Motor neuron (in vitro differentiated cells): Measurements from ENCODE around the gene NIM1K. TPM values are rescaled to one million over a fixed set of nuclear protein-coding genes. Genes with fewer than 3 reads are reported as not detected.

Experiments used
- ATAC-seq, 8 experiments: fragments of 200-7000 bp; cut with Tn5 transposase; replicated peaks in 6 of 8; 2 replicates each; pipeline ENCODE4 v1.8.0; 2021; ENCODE audit warnings: mild to moderate bottlenecking in 8 of 8, moderate library complexity in 8 of 8
- H3K27ac ChIP-seq, 2 donors: fragments of 250-450 bp; sonication (Bioruptor Pico); 2 replicates each; pipeline ENCODE4 v1.9.0; 2021; ENCODE audit warnings: antibody characterized with exemption in 2 of 2, mild to moderate bottlenecking in 2 of 2, moderate library complexity in 1 of 2
- H3K4me1 ChIP-seq, 2 donors: fragments of 250-450 bp; sonication (Bioruptor Pico); replicated peaks in 1 of 2; 2 replicates each; pipeline ENCODE4 v1.6.1; 2021; ENCODE audit warnings: antibody characterized with exemption in 2 of 2, mild to moderate bottlenecking in 2 of 2, moderate library complexity in 1 of 2
- H3K4me3 ChIP-seq, 5 donors: fragments of 250-450 bp; sonication (Bioruptor Pico); 2 replicates each; pipeline ENCODE4 v1.9.0; 2021; ENCODE audit warnings: antibody characterized with exemption in 5 of 5, mild to moderate bottlenecking in 5 of 5, moderate library complexity in 4 of 5
- WGBS, 10 experiments: fragments of 450-650 bp; shearing (Covaris generic); methylation state at CpG; one replicate each; pipeline ENCODE4 v1.0.0; 2022; 5-methylcytosine and 5-hydroxymethylcytosine counted together
- in situ Hi-C, 9 experiments: fragments of 400-800 bp; cut with MboI; loops; one replicate each; pipeline ENCODE4 v1.15.0; 2021; ENCODE audit warnings: low sequenced_read_pairs in 9 of 9, low pct_unique_long_range_greater_than_20kb in 2 of 9; ENCODE audit not compliant: unreplicated experiment in 9 of 9
- total RNA-seq, 8 experiments: library from RNA; unstranded; fragments of 300-600 nt; gene quantifications; 2 replicates each; pipeline versions ENCODE4 v1.2.3 to v1.2.4, GENCODE V29; 2022

The NIM1K gene
- 10 to 100 TPM in 1 of 8 experiments, 1 to 10 TPM in 7; 1.5 to 14.7 (median 5.0) TPM for total RNA-seq

GRCh38 chr5:43191740-43192557 lies at the start of gene NIM1K:
NIM1K (plus strand) TSS chr5:43192225; CDS start chr5:43245776, 53,551 bp downstream.
- peaks cover 6 to 14% of the 10 kb centered on the region in 2 donors for H3K4me1 ChIP-seq
- in situ Hi-C loops = no loop called here
- H3K27ac ChIP-seq = peak within 1 kb of the TSS; percentile 17 to 27
- peak; percentile 63 to 95 (median 90) for ATAC-seq
- 0 to 19% (median 0%) methylated on average over 2 to 6 of the region's 64 CpGs; no CpG with 5 or more reads in 7 of the 10 experiments for WGBS, 10 experiments
- H3K4me3 ChIP-seq = peak within 1 kb of the TSS; percentile 48 to 64 (median 59)

GRCh38 chr5:43145071-43145470 lies 47.0 kb upstream of the NIM1K start:
- Histone ChIP-seq H3K27ac (no peak overlapping the region), H3K4me3 (no peak overlapping the region), H3K4me1 (no peaks in the 10 kb centered on the region)
- 50 to 100% (median 77%) methylated on average over 1 to 3 of the region's 3 CpGs; no CpG with 5 or more reads in 2 of the 10 experiments for WGBS, 10 experiments
- ATAC-seq = no peak
- in situ Hi-C loops = no loop called here

- H3K4me1 ChIP-seq = no peaks in the 10 kb centered on the region
- no peak for ATAC-seq
- H3K4me3 ChIP-seq = no peak overlapping the region
- in situ Hi-C loops = no loop called here
- H3K27ac ChIP-seq = no peak overlapping the region
- 83 to 100% (median 100%) methylated on average over 1 of the region's 1 CpG; no CpG with 5 or more reads in 2 of the 10 experiments for WGBS, 10 experiments
These were observed 45.1 kb upstream of the NIM1K start for GRCh38 chr5:43146958-43147357.

- in situ Hi-C loops = no loop called here
- WGBS, 10 experiments = 0 to 88% (median 75%) methylated on average over 1 of the region's 1 CpG; no CpG with 5 or more reads in 5 of the 10 experiments
- ATAC-seq = peak in 3 of 8 experiments; percentile 79 to 90 (median 87)
These were observed 43.6 kb upstream of the NIM1K start for GRCh38 chr5:43148417-43148816.

GRCh38 chr5:43149231-43149630 lies 42.8 kb upstream of the NIM1K start:
- 80 to 100% (median 87%) methylated on average over 1 to 7 of the region's 7 CpGs; no CpG with 5 or more reads in 1 of the 10 experiments for WGBS, 10 experiments
- in situ Hi-C loops = no loop called here
- Histone ChIP-seq H3K4me1 (no peaks in the 10 kb centered on the region), H3K27ac (no peak overlapping the region), H3K4me3 (no peak overlapping the region)
- no peak for ATAC-seq

More at GRCh38 chr5:43148417-43148816, 43.6 kb upstream of the NIM1K start:
- H3K27ac ChIP-seq = no peak overlapping the region
- no peak overlapping the region for H3K4me3 ChIP-seq
- H3K4me1 ChIP-seq = no peaks in the 10 kb centered on the region

GRCh38 chr5:43150075-43150474 lies 42.0 kb upstream of the NIM1K start:
- ATAC-seq = no peak
- in situ Hi-C loops = loop anchor here in 1 of 9 experiments (25.0 kb wide), 1 partner anchor 88 kb away; no protein-coding TSS in a partner anchor

GRCh38 chr5:43150748-43151147 lies 41.3 kb upstream of the NIM1K start:
- no peak for ATAC-seq
- in situ Hi-C loops = loop anchor here in 1 of 9 experiments (25.0 kb wide), 1 partner anchor 88 kb away; no protein-coding TSS in a partner anchor
- WGBS, 10 experiments = 79 to 100% (median 100%) methylated on average over 1 to 2 of the region's 2 CpGs; no CpG with 5 or more reads in 3 of the 10 experiments
- no peak overlapping the region for H3K27ac ChIP-seq
- H3K4me3 ChIP-seq = no peak overlapping the region
- H3K4me1 ChIP-seq = no peaks in the 10 kb centered on the region

More at GRCh38 chr5:43150075-43150474, 42.0 kb upstream of the NIM1K start:
- H3K27ac ChIP-seq = no peak overlapping the region
- WGBS, 10 experiments = 60 to 100% (median 88%) methylated on average over 1 to 2 of the region's 2 CpGs; no CpG with 5 or more reads in 3 of the 10 experiments
- H3K4me1 ChIP-seq = no peaks in the 10 kb centered on the region
- no peak overlapping the region for H3K4me3 ChIP-seq

- Histone ChIP-seq H3K4me1 (no peaks in the 10 kb centered on the region), H3K4me3 (no peak overlapping the region), H3K27ac (no peak overlapping the region)
- 20 to 100% (median 80%) methylated on average over 1 to 3 of the region's 3 CpGs; no CpG with 5 or more reads in 1 of the 10 experiments for WGBS, 10 experiments
- ATAC-seq = peak in 2 of 8 experiments; percentile 42 to 69
- in situ Hi-C loops = loop anchor here in 1 of 9 experiments (25.0 kb wide), 1 partner anchor 91 kb away; no protein-coding TSS in a partner anchor
These were observed 39.1 kb upstream of the NIM1K start for GRCh38 chr5:43152946-43153345.

- in situ Hi-C loops = loop anchor here in 1 of 9 experiments (25.0 kb wide), 1 partner anchor 92 kb away; no protein-coding TSS in a partner anchor
- Histone ChIP-seq H3K4me1 (no peaks in the 10 kb centered on the region), H3K27ac (no peak overlapping the region), H3K4me3 (no peak overlapping the region)
- 40 to 100% (median 96%) methylated on average over 1 to 4 of the region's 4 CpGs; no CpG with 5 or more reads in 3 of the 10 experiments for WGBS, 10 experiments
- ATAC-seq = no peak
These were observed 37.6 kb upstream of the NIM1K start for GRCh38 chr5:43154469-43154868.

GRCh38 chr5:43155394-43156096 lies 36.5 kb upstream of the NIM1K start:
- Histone ChIP-seq H3K4me1 (no peaks in the 10 kb centered on the region), H3K4me3 (no peak overlapping the region), H3K27ac (no peak overlapping the region)
- no peak for ATAC-seq
- WGBS, 10 experiments = 61 to 100% (median 88%) methylated on average over 1 to 4 of the region's 4 CpGs; no CpG with 5 or more reads in 3 of the 10 experiments
- in situ Hi-C loops = loop anchor here in 1 of 9 experiments (25.0 kb wide), 1 partner anchor 93 kb away; no protein-coding TSS in a partner anchor

- in situ Hi-C loops = loop anchor here in 1 of 9 experiments (25.0 kb wide), 1 partner anchor 94 kb away; no protein-coding TSS in a partner anchor
- no peaks in the 10 kb centered on the region for H3K4me1 ChIP-seq
- H3K27ac ChIP-seq = no peak overlapping the region
- no peak overlapping the region for H3K4me3 ChIP-seq
- WGBS, 10 experiments = 79 to 100% (median 100%) methylated on average over 1 to 6 of the region's 6 CpGs; no CpG with 5 or more reads in 2 of the 10 experiments
- peak in 2 of 8 experiments; percentile 20 to 55 for ATAC-seq
These were observed 35.6 kb upstream of the NIM1K start for GRCh38 chr5:43156388-43156787.

GRCh38 chr5:43157068-43157467 lies 35.0 kb upstream of the NIM1K start:
- Histone ChIP-seq H3K4me1 (no peaks in the 10 kb centered on the region), H3K27ac (no peak overlapping the region), H3K4me3 (no peak overlapping the region)
- ATAC-seq = no peak
- 93 to 100% (median 100%) methylated on average over 1 to 3 of the region's 3 CpGs; no CpG with 5 or more reads in 3 of the 10 experiments for WGBS, 10 experiments
- in situ Hi-C loops = loop anchor here in 1 of 9 experiments (25.0 kb wide), 1 partner anchor 95 kb away; no protein-coding TSS in a partner anchor
